Measurements from ENCODE around the gene FHOD1.

FHOD1 gene

GRCh38 chr16:67197704-67198103 lies 49.6 kb downstream of the FHOD1 start:
- no peaks in the 10 kb centered on the region for H3K27me3 ChIP-seq (replicated peaks; ENCODE audit: control insufficient read depth, insufficient read depth, low read length)
- TF ChIP-seq, protein P1, sequence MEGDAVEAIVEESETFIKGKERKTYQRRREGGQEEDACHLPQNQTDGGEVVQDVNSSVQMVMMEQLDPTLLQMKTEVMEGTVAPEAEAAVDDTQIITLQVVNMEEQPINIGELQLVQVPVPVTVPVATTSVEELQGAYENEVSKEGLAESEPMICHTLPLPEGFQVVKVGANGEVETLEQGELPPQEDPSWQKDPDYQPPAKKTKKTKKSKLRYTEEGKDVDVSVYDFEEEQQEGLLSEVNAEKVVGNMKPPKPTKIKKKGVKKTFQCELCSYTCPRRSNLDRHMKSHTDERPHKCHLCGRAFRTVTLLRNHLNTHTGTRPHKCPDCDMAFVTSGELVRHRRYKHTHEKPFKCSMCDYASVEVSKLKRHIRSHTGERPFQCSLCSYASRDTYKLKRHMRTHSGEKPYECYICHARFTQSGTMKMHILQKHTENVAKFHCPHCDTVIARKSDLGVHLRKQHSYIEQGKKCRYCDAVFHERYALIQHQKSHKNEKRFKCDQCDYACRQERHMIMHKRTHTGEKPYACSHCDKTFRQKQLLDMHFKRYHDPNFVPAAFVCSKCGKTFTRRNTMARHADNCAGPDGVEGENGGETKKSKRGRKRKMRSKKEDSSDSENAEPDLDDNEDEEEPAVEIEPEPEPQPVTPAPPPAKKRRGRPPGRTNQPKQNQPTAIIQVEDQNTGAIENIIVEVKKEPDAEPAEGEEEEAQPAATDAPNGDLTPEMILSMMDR (IDR thresholded peaks at IDR 0.05; ENCODE audit: insufficient read depth, low read length, poor library complexity, severe bottlenecking), result no peak
- DNase-seq (ENCODE audit: extremely low read depth, insufficient read length), result no peak
- H3K4me3 ChIP-seq (replicated peaks; ENCODE audit: low read depth, low read length), result no peak overlapping the region
- H3K36me3 ChIP-seq (ENCODE audit: control insufficient read depth, insufficient read depth, low read length), result peaks cover 61% of the 10 kb centered on the region

DNA sequence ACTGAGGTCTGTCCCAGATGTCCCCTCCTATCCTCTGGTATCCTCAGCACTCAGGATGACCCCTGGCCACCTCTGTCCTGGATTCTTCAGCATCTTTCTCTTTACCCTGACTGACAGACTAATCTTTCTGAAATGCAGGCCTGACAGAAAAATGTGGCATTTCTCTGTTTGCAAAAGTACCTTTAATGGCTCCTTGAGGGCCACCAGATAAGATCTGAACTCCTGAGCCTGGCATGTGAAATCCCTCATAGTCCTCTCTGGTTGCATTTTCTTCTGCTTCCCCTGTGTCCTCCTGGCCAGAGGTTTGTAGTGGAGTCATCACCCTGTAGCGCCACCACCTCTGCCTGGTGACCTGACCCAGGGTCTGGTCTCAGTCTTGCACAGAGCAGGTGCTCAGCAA lies 50.4 kb downstream of the FHOD1 start:
- DNase-seq (ENCODE audit: extremely low read depth, insufficient read length), result no peak
- H3K36me3 ChIP-seq (ENCODE audit: control insufficient read depth, insufficient read depth, low read length), result peaks cover 54% of the 10 kb centered on the region
- TF ChIP-seq, protein P1 (IDR thresholded peaks at IDR 0.05; ENCODE audit: insufficient read depth, low read length, poor library complexity, severe bottlenecking), result no peak
- H3K27me3 ChIP-seq (replicated peaks; ENCODE audit: control insufficient read depth, insufficient read depth, low read length), result no peaks in the 10 kb centered on the region
- H3K4me3 ChIP-seq (replicated peaks; ENCODE audit: low read depth, low read length), result no peak overlapping the region

DNA sequence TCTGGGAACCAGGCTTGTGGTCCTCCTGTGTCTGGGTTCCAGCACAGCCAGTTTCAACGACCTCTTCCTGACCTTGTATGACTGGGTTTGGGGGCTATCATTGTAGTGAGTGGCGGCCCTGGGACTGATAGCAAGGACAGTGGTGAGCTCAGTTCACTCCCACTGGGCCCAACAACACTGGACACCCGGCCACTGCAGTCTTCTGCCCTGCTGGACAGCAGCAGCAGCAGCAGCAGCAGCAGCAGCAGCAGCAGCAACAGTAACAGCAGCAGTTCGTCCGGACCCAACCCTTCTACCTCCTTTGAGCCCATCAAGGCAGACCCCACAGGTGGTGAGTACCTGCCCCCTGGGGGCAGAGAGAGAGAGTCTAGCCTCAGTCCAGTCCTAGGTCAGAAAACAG lies 51.6 kb downstream of the FHOD1 start:
- TF ChIP-seq, protein P1 (IDR thresholded peaks at IDR 0.05; ENCODE audit: insufficient read depth, low read length, poor library complexity, severe bottlenecking), result no peak
- Histone ChIP-seq H3K4me3 (replicated peaks; ENCODE audit: low read depth, low read length) (no peak overlapping the region), H3K36me3 (ENCODE audit: control insufficient read depth, insufficient read depth, low read length) (peaks cover 47% of the 10 kb centered on the region), H3K27me3 (replicated peaks; ENCODE audit: control insufficient read depth, insufficient read depth, low read length) (no peaks in the 10 kb centered on the region)
- no peak for DNase-seq (ENCODE audit: extremely low read depth, insufficient read length)

DNA sequence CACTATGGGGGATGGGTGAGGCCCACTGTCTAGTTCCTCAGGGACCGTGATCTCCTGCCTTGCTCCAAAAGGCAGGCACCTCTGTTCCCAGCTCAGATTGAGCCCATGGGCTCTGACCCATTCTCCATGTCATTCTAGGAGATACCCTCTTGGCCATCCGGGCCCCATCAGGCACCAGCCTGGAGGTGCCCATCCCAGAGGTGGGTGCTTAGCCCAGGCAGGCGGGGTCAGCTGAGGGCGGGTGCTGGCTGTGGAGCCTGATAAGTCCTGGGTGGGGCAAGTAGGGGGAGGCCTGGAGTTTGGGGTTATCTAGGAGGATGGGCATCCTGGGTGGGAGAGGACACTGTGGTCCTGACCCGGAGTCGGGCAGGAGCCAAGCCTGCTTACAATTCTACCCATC lies 53.0 kb downstream of the FHOD1 start:
- peaks cover 40% of the 10 kb centered on the region for H3K36me3 ChIP-seq (ENCODE audit: control insufficient read depth, insufficient read depth, low read length)
- H3K27me3 ChIP-seq (replicated peaks; ENCODE audit: control insufficient read depth, insufficient read depth, low read length), result no peaks in the 10 kb centered on the region
- DNase-seq (ENCODE audit: extremely low read depth, insufficient read length), result no peak
- H3K4me3 ChIP-seq (replicated peaks; ENCODE audit: low read depth, low read length), result no peak overlapping the region
- TF ChIP-seq, protein P1 (IDR thresholded peaks at IDR 0.05; ENCODE audit: insufficient read depth, low read length, poor library complexity, severe bottlenecking), result no peak

DNA sequence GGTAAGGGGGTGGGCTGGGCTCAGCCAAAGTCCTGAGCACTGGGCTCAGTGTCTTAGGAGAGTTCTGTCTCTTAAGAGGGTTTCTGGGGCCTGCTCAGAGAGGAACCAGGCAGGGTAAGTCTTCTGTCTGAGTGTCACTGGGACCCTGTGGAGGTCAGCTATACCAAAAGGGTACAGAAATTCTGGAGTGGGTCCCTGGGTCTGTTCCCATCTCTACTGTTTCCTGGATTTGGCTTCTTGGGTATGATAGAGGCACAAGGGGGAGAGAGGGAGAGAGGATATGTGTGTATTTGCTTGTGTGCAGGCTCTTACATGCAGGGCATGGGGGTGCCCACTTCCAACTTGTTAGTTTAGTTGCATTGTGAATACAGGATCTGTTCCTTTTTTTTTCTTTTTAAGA lies 53.7 kb downstream of the FHOD1 start:
- Histone ChIP-seq H3K36me3 (ENCODE audit: control insufficient read depth, insufficient read depth, low read length) (peaks cover 38% of the 10 kb centered on the region), H3K4me3 (replicated peaks; ENCODE audit: low read depth, low read length) (peak overlapping the region; percentile 100), H3K27me3 (replicated peaks; ENCODE audit: control insufficient read depth, insufficient read depth, low read length) (no peaks in the 10 kb centered on the region)
- TF ChIP-seq, protein P1 (IDR thresholded peaks at IDR 0.05; ENCODE audit: insufficient read depth, low read length, poor library complexity, severe bottlenecking), result no peak
- no peak for DNase-seq (ENCODE audit: extremely low read depth, insufficient read length)

GRCh38 chr16:67192781-67193361 lies 54.4 kb downstream of the FHOD1 start:
- H3K36me3 ChIP-seq (ENCODE audit: control insufficient read depth, insufficient read depth, low read length), result peaks cover 32% of the 10 kb centered on the region
- TF ChIP-seq, protein P1 (IDR thresholded peaks at IDR 0.05; ENCODE audit: insufficient read depth, low read length, poor library complexity, severe bottlenecking), result no peak
- H3K4me3 ChIP-seq (replicated peaks; ENCODE audit: low read depth, low read length), result peak overlapping the region; percentile 100
- no peaks in the 10 kb centered on the region for H3K27me3 ChIP-seq (replicated peaks; ENCODE audit: control insufficient read depth, insufficient read depth, low read length)
- DNase-seq (ENCODE audit: extremely low read depth, insufficient read length), result no peak
